Smooth muscle cell (in vitro differentiated cells): ENCODE data around the gene PNMA6E. TPM values are rescaled to one million over a fixed set of nuclear protein-coding genes. Genes with fewer than 3 reads are reported as not detected.

ENCODE experiments used
- DNase-seq: peaks from one replicate; lab custom pipeline; 2025; ENCODE audit not compliant: unreplicated experiment; lab: John Stamatoyannopoulos, UW
- H2AFZ ChIP-seq: fragments of 200-600 bp; sonication (generic); 2 replicates; pipeline ENCODE4 v1.6.0; 2016; ENCODE audit warnings: antibody characterized with exemption, low read depth, mild to moderate bottlenecking
- H3F3A ChIP-seq: fragments of 200-600 bp; sonication (generic); 2 replicates; pipeline ENCODE4 v1.6.0; 2017; ENCODE audit warnings: antibody characterized with exemption, low read depth
- H3K27ac ChIP-seq: fragments of 200-600 bp; sonication (generic); 2 replicates; pipeline ENCODE4 v1.5.1; 2016; ENCODE audit warnings: low read depth, mild to moderate bottlenecking
- H3K27me3 ChIP-seq: fragments of 200-600 bp; sonication (generic); 2 replicates; pipeline ENCODE4 v1.6.1; 2016; ENCODE audit warnings: low read depth, mild to moderate bottlenecking
- H3K36me3 ChIP-seq: fragments of 200-600 bp; sonication (generic); 2 replicates; pipeline ENCODE4 v1.5.1; 2016; ENCODE audit warnings: low read depth
- H3K4me1 ChIP-seq: fragments of 200-600 bp; sonication (generic); 2 replicates; pipeline ENCODE4 v1.5.1; 2016; ENCODE audit warnings: low read depth
- H3K4me2 ChIP-seq: fragments of 200-600 bp; sonication (generic); 2 replicates; pipeline ENCODE4 v1.6.0; 2016; ENCODE audit warnings: mild to moderate bottlenecking
- H3K4me3 ChIP-seq: fragments of 200-600 bp; sonication (generic); 2 replicates; pipeline ENCODE4 v1.5.1; 2016; ENCODE audit warnings: mild to moderate bottlenecking
- H3K79me2 ChIP-seq: fragments of 200-600 bp; sonication (generic); 2 replicates; pipeline ENCODE4 v1.6.0; 2016; ENCODE audit warnings: low read depth, mild to moderate bottlenecking
- H3K9ac ChIP-seq: fragments of 200-600 bp; sonication (generic); 2 replicates; pipeline ENCODE4 v1.6.0; 2016; ENCODE audit warnings: low read depth
- H3K9me3 ChIP-seq: fragments of 200-600 bp; sonication (generic); replicated peaks from 2 replicates; pipeline ENCODE4 v1.5.1; 2016; ENCODE audit warnings: low read depth
- H4K20me1 ChIP-seq: fragments of 200-600 bp; sonication (generic); 2 replicates; pipeline ENCODE4 v1.6.0; 2016; ENCODE audit warnings: low read depth
- WGBS: methylation state at CpG from one replicate; pipeline ENCODE4 v1.1.7; 2016; ENCODE audit warnings: low lambda C conversion rate; 5-methylcytosine and 5-hydroxymethylcytosine counted together
- polyA plus RNA-seq: library from polyadenylated mRNA; unstranded; fragments of >200 nt; fragmentation: Nextera tagmentation; extraction: Ambion mirVana; gene quantifications from 2 replicates; pipeline ENCODE4 v1.2.1, GENCODE V29; 2016
- total RNA-seq: library from RNA; depleted of rRNA; stranded (reverse); fragments of >200 nt; gene quantifications from 2 replicates; pipeline ENCODE4 v1.2.3, GENCODE V29; 2014
- TF ChIP-seq, protein P1 (sequence below): fragments of 200-600 bp; sonication (generic); IDR thresholded peaks from 2 replicates; pipeline ENCODE4 v1.5.1; 2017; ENCODE audit warnings: borderline replicate concordance, mild to moderate bottlenecking, antibody characterized with exemption; ENCODE audit not compliant: insufficient read depth, poor library complexity, severe bottlenecking

Gene PNMA6E
- total and polyA plus RNA-seq, 2 experiments from 2014 or later: not detected

DNA sequence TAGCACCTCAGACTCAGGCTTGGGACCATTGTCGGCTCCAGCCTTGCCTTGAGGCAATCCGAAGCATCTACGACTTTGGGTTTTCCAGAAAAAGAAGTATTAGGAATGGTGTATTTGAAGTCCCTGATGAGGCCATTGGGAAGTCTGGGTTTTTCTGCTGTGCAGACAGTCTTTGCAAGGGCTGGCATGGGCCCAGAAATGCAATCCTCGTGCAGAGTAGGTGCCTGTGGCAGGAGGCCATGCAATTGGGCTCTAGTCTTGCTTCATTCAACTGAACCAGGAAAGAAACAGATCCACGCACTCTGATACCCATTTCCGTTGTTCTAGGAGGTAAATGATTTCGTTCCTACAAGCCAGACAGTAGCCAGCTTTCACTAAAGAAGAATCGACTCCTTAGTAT, 22.5 kb upstream of the PNMA6E start:
- Histone ChIP-seq H4K20me1 (no peaks in the 10 kb centered on the region), H3F3A (no peaks in the 10 kb centered on the region), H3K4me2 (no peak overlapping the region), H2AFZ (no peak overlapping the region), H3K27me3 (no peaks in the 10 kb centered on the region), H3K79me2 (no peaks in the 10 kb centered on the region), H3K27ac (no peak overlapping the region), H3K9me3 (no peaks in the 10 kb centered on the region), H3K4me1 (no peaks in the 10 kb centered on the region), H3K36me3 (no peaks in the 10 kb centered on the region), H3K9ac (no peak overlapping the region), H3K4me3 (no peak overlapping the region)
- 79% methylated on average over 8 of the region's 8 CpGs for WGBS
- DNase-seq: no peak
- TF ChIP-seq, protein P1, sequence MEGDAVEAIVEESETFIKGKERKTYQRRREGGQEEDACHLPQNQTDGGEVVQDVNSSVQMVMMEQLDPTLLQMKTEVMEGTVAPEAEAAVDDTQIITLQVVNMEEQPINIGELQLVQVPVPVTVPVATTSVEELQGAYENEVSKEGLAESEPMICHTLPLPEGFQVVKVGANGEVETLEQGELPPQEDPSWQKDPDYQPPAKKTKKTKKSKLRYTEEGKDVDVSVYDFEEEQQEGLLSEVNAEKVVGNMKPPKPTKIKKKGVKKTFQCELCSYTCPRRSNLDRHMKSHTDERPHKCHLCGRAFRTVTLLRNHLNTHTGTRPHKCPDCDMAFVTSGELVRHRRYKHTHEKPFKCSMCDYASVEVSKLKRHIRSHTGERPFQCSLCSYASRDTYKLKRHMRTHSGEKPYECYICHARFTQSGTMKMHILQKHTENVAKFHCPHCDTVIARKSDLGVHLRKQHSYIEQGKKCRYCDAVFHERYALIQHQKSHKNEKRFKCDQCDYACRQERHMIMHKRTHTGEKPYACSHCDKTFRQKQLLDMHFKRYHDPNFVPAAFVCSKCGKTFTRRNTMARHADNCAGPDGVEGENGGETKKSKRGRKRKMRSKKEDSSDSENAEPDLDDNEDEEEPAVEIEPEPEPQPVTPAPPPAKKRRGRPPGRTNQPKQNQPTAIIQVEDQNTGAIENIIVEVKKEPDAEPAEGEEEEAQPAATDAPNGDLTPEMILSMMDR: no peak

DNA sequence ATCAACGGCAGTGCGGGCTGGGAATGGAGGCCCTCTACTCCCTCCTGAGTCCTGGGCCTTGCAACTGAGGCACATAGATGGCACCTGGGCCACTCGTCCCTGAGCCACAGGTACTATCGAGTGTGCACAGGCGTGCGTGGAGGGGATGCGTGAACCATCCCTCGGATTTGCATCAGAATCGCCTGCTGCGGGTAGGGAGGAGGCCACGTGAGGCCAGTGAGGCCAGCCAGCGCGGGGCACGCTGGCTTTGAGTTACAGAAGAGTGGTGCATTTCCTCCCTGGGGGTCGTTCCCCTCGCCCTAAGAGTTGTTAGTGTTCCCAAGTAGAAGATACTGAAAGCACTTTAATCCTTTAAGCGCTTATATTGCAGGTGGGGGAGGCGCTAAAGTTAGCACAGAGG, 20.7 kb upstream of the PNMA6E start:
- WGBS: 86% methylated on average over 18 of the region's 18 CpGs
- no peak overlapping the region for H3K4me3 ChIP-seq
- H3K79me2 ChIP-seq: no peaks in the 10 kb centered on the region
- H3K9me3 ChIP-seq: no peaks in the 10 kb centered on the region
- no peak overlapping the region for H3K27ac ChIP-seq
- no peaks in the 10 kb centered on the region for H3K36me3 ChIP-seq
- no peaks in the 10 kb centered on the region for H3K27me3 ChIP-seq
- H3F3A ChIP-seq: no peaks in the 10 kb centered on the region
- no peaks in the 10 kb centered on the region for H3K4me1 ChIP-seq
- H2AFZ ChIP-seq: no peak overlapping the region
- H4K20me1 ChIP-seq: no peaks in the 10 kb centered on the region
- no peak overlapping the region for H3K9ac ChIP-seq
- DNase-seq: no peak
- H3K4me2 ChIP-seq: no peak overlapping the region
- TF ChIP-seq, protein P1: no peak

DNA sequence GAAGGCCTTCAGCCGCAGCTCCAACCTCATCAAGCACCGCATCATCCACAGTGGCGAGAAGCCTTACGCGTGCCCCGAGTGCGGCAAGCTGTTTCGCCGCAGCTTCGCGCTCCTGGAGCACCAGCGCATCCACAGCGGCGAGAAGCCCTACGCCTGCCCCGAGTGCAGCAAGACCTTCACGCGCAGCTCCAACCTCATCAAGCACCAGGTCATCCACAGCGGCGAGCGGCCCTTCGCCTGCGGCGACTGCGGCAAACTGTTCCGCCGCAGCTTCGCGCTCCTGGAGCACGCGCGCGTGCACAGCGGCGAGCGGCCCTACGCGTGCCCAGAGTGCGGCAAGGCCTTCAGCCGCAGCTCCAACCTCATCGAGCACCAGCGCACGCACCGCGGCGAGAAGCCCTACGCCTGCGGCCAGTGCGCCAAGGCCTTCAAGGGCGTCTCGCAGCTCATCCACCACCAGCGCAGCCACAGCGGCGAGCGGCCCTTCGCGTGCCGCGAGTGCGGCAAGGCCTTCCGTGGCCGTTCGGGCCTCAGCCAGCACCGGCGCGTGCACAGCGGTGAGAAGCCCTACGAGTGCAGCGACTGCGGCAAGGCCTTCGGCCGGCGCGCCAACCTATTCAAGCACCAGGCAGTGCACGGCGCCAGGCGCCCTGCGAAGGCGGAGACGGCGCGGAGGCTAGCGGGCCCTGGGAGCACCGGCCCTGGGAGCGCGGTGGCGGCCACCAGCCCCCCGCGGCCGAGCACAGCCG, 19.9 kb upstream of the PNMA6E start:
- no peak overlapping the region for H2AFZ ChIP-seq
- H3F3A ChIP-seq: no peaks in the 10 kb centered on the region
- TF ChIP-seq, protein P1: no peak
- no peaks in the 10 kb centered on the region for H3K27me3 ChIP-seq
- no peak overlapping the region for H3K9ac ChIP-seq
- no peak overlapping the region for H3K4me3 ChIP-seq
- no peak overlapping the region for H3K4me2 ChIP-seq
- no peaks in the 10 kb centered on the region for H3K9me3 ChIP-seq
- H4K20me1 ChIP-seq: no peaks in the 10 kb centered on the region
- no peak overlapping the region for H3K27ac ChIP-seq
- over 99% methylated on average over 79 of the region's 91 CpGs for WGBS
- no peak for DNase-seq
- H3K79me2 ChIP-seq: no peaks in the 10 kb centered on the region
- no peaks in the 10 kb centered on the region for H3K4me1 ChIP-seq
- no peaks in the 10 kb centered on the region for H3K36me3 ChIP-seq

DNA sequence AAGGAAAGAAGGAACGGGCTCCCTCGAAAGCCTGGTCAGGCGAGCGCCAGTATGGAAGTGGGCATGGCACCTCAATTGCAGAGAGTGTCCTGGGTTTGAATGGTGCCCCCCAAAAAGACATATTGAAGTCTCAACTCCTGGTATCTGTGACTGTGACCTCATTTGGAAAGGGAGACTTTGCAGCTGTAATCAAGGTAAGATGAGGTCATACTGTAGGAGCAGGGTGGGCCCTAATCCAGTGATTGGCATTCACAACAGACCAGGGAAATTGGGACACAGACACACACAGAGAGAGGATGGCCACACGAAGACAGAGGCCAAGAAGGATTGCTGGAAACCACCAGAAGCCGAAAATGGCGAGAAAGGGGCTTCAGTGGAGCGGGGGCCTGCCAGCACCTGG, 16.5 kb upstream of the PNMA6E start:
- H3K79me2 ChIP-seq: no peaks in the 10 kb centered on the region
- H3K4me1 ChIP-seq: no peaks in the 10 kb centered on the region
- H3F3A ChIP-seq: no peaks in the 10 kb centered on the region
- H2AFZ ChIP-seq: no peak overlapping the region
- H3K27ac ChIP-seq: no peak overlapping the region
- no peak overlapping the region for H3K4me2 ChIP-seq
- no peaks in the 10 kb centered on the region for H3K36me3 ChIP-seq
- no peak overlapping the region for H3K9ac ChIP-seq
- H3K9me3 ChIP-seq: no peaks in the 10 kb centered on the region
- H3K27me3 ChIP-seq: no peaks in the 10 kb centered on the region
- no peak for DNase-seq
- WGBS: 84% methylated on average over 8 of the region's 8 CpGs
- no peak overlapping the region for H3K4me3 ChIP-seq
- no peaks in the 10 kb centered on the region for H4K20me1 ChIP-seq
- TF ChIP-seq, protein P1: no peak
